GM19035 (cell line): ENCODE results near the gene VTCN1.
"Not testable (repeated sequence)": the region's sequence is repeated elsewhere in the genome, so short reads cannot be mapped to it uniquely, and the experiment has no call there.

Source experiments
- ATAC-seq: cut with Tn5 transposase; IDR thresholded peaks from one replicate; pipeline ENCODE4 v1.9.1; 2021; ENCODE audit not compliant: unreplicated experiment

The VTCN1 gene

GRCh38 chr1:117169871-117170596 is 40.7 kb downstream of the VTCN1 start:
- no peak for ATAC-seq

GRCh38 chr1:117167402-117167801 is 43.3 kb downstream of the VTCN1 start:
- ATAC-seq: no peak

- no peak for ATAC-seq
Measured at GRCh38 chr1:117166076-117166475, 44.7 kb downstream of the VTCN1 start.

GRCh38 chr1:117164209-117164608 is 46.5 kb downstream of the VTCN1 start:
- no peak for ATAC-seq

- ATAC-seq: no peak
Measured at GRCh38 chr1:117162816-117163215, 47.9 kb downstream of the VTCN1 start.

GRCh38 chr1:117161887-117162286 is 48.8 kb downstream of the VTCN1 start:
- ATAC-seq: no peak

- not testable (repeated sequence) for ATAC-seq
Measured at GRCh38 chr1:117151305-117151704, 59.4 kb downstream of the VTCN1 start.

- no peak for ATAC-seq
Measured at GRCh38 chr1:117150316-117150715, 60.4 kb downstream of the VTCN1 start.

- no peak for ATAC-seq
Measured at GRCh38 chr1:117147856-117148588, 62.7 kb downstream of the VTCN1 start.

GRCh38 chr1:117147341-117147831 is 63.3 kb downstream of the VTCN1 start:
- no peak for ATAC-seq

- ATAC-seq: no peak
Measured at GRCh38 chr1:117146575-117147340, 64.0 kb downstream of the VTCN1 start.

- no peak for ATAC-seq
Measured at GRCh38 chr1:117146072-117146471, 64.7 kb downstream of the VTCN1 start.

GRCh38 chr1:117143871-117144270 is 66.9 kb downstream of the VTCN1 start:
- no peak for ATAC-seq

- ATAC-seq: no peak
Measured at GRCh38 chr1:117143172-117143571, 67.6 kb downstream of the VTCN1 start.

GRCh38 chr1:117142200-117142599 is 68.5 kb downstream of the VTCN1 start:
- ATAC-seq: no peak

GRCh38 chr1:117138561-117138960 is 72.2 kb downstream of the VTCN1 start:
- no peak for ATAC-seq

- ATAC-seq: no peak
Measured at GRCh38 chr1:117138106-117138505, 72.6 kb downstream of the VTCN1 start.

- ATAC-seq: no peak
Measured at GRCh38 chr1:117137281-117137855, 73.4 kb downstream of the VTCN1 start.

GRCh38 chr1:117136749-117137148 is 74.0 kb downstream of the VTCN1 start:
- ATAC-seq: no peak

GRCh38 chr1:117135329-117135728 is 75.4 kb downstream of the VTCN1 start:
- ATAC-seq: no peak

GRCh38 chr1:117130526-117130925 is 80.2 kb downstream of the VTCN1 start:
- ATAC-seq: no peak
